ENCODE measurements around the gene SYK. TPM values are rescaled to one million over a fixed set of nuclear protein-coding genes. Genes with fewer than 3 reads are reported as not detected.

The SYK gene
- total RNA-seq, 1 donor from 2014 or later = 0.41 TPM

GRCh38 chr9:90766731-90767130, 34.9 kb upstream of the SYK start:
- no peak overlapping the region for H3K9ac ChIP-seq (ENCODE audit: low read length)
- no peaks in the 10 kb centered on the region for H3K36me3 ChIP-seq (ENCODE audit: insufficient read depth, low read length)
- no peak overlapping the region for H3K4me2 ChIP-seq (ENCODE audit: low read length)
- no peaks in the 10 kb centered on the region for H3K4me1 Mint-ChIP-seq (ENCODE audit: low read depth, unreplicated experiment)
- no peak for FAIRE-seq
- no peak overlapping the region for H2AFZ ChIP-seq (ENCODE audit: low read depth, low read length)
- no peak overlapping the region for H3K4me3 Mint-ChIP-seq (ENCODE audit: unreplicated experiment)
- H4K20me1 ChIP-seq (ENCODE audit: insufficient read depth, low read length) = no peaks in the 10 kb centered on the region
- TF ChIP-seq CTCF (IDR thresholded peaks at IDR 0.05; ENCODE audit: insufficient read depth, low read depth, low read length) (no peak), EZH2 (IDR thresholded peaks at IDR 0.05; ENCODE audit: insufficient read depth, low read length) (no peak)
- no peaks in the 10 kb centered on the region for H3K27me3 ChIP-seq (ENCODE audit: insufficient read depth, low read length)
- no peak overlapping the region for H3K27ac Mint-ChIP-seq (ENCODE audit: unreplicated experiment)
- H3K9me3 Mint-ChIP-seq (ENCODE audit: unreplicated experiment) = peaks cover 17% of the 10 kb centered on the region
- no peak overlapping the region for H3K4me3 ChIP-seq (ENCODE audit: insufficient read depth, low read depth, low read length)
- no peak overlapping the region for H3K27ac ChIP-seq (ENCODE audit: low read depth, low read length)
- H3K4me1 ChIP-seq (ENCODE audit: insufficient read depth, low read length) = no peaks in the 10 kb centered on the region
- DNase-seq (ENCODE audit: low read depth) = no peak
- H3K36me3 Mint-ChIP-seq (ENCODE audit: low read depth, unreplicated experiment) = no peaks in the 10 kb centered on the region
- H3K79me2 ChIP-seq (ENCODE audit: insufficient read depth, low read length) = no peaks in the 10 kb centered on the region
- H3K9me3 ChIP-seq (ENCODE audit: insufficient read depth, low read depth, low read length) = peaks cover 6% of the 10 kb centered on the region
- peaks cover 1% of the 10 kb centered on the region for H3K27me3 Mint-ChIP-seq (ENCODE audit: low read depth, unreplicated experiment)

- Histone ChIP-seq H2AFZ (ENCODE audit: low read depth, low read length) (no peak overlapping the region), H4K20me1 (ENCODE audit: insufficient read depth, low read length) (no peaks in the 10 kb centered on the region), H3K79me2 (ENCODE audit: insufficient read depth, low read length) (no peaks in the 10 kb centered on the region), H3K36me3 (ENCODE audit: insufficient read depth, low read length) (no peaks in the 10 kb centered on the region), H3K4me2 (ENCODE audit: low read length) (no peak overlapping the region), H3K4me3 (ENCODE audit: insufficient read depth, low read depth, low read length) (no peak overlapping the region), H3K9me3 (ENCODE audit: insufficient read depth, low read depth, low read length) (peaks cover 6% of the 10 kb centered on the region), H3K9ac (ENCODE audit: low read length) (no peak overlapping the region), H3K4me1 (ENCODE audit: insufficient read depth, low read length) (no peaks in the 10 kb centered on the region), H3K27me3 (ENCODE audit: insufficient read depth, low read length) (no peaks in the 10 kb centered on the region), H3K27ac (ENCODE audit: low read depth, low read length) (no peak overlapping the region)
- H3K9me3 Mint-ChIP-seq (ENCODE audit: unreplicated experiment) = peaks cover 15% of the 10 kb centered on the region
- TF ChIP-seq CTCF (IDR thresholded peaks at IDR 0.05; ENCODE audit: insufficient read depth, low read depth, low read length) (no peak), EZH2 (IDR thresholded peaks at IDR 0.05; ENCODE audit: insufficient read depth, low read length) (no peak)
- no peak overlapping the region for H3K4me3 Mint-ChIP-seq (ENCODE audit: unreplicated experiment)
- FAIRE-seq (no peak), DNase-seq (ENCODE audit: low read depth) (no peak)
- H3K36me3 Mint-ChIP-seq (ENCODE audit: low read depth, unreplicated experiment) = no peaks in the 10 kb centered on the region
- H3K27me3 Mint-ChIP-seq (ENCODE audit: low read depth, unreplicated experiment) = peaks cover 5% of the 10 kb centered on the region
- H3K27ac Mint-ChIP-seq (ENCODE audit: unreplicated experiment) = no peak overlapping the region
- no peaks in the 10 kb centered on the region for H3K4me1 Mint-ChIP-seq (ENCODE audit: low read depth, unreplicated experiment)
Observed at GRCh38 chr9:90767523-90768100, 34.0 kb upstream of the SYK start.

GRCh38 chr9:90770182-90770738, 31.4 kb upstream of the SYK start:
- TF ChIP-seq CTCF (IDR thresholded peaks at IDR 0.05; ENCODE audit: insufficient read depth, low read depth, low read length) (no peak), EZH2 (IDR thresholded peaks at IDR 0.05; ENCODE audit: insufficient read depth, low read length) (no peak)
- no peaks in the 10 kb centered on the region for H3K36me3 Mint-ChIP-seq (ENCODE audit: low read depth, unreplicated experiment)
- H3K4me1 ChIP-seq (ENCODE audit: insufficient read depth, low read length) = no peaks in the 10 kb centered on the region
- no peak overlapping the region for H3K4me2 ChIP-seq (ENCODE audit: low read length)
- DNase-seq (ENCODE audit: low read depth) (no peak), FAIRE-seq (no peak)
- no peaks in the 10 kb centered on the region for H3K4me1 Mint-ChIP-seq (ENCODE audit: low read depth, unreplicated experiment)
- H3K9me3 Mint-ChIP-seq (ENCODE audit: unreplicated experiment) = peaks cover 7% of the 10 kb centered on the region
- H4K20me1 ChIP-seq (ENCODE audit: insufficient read depth, low read length) = no peaks in the 10 kb centered on the region
- no peak overlapping the region for H3K4me3 ChIP-seq (ENCODE audit: insufficient read depth, low read depth, low read length)
- H3K9ac ChIP-seq (ENCODE audit: low read length) = no peak overlapping the region
- no peak overlapping the region for H3K4me3 Mint-ChIP-seq (ENCODE audit: unreplicated experiment)
- H3K9me3 ChIP-seq (ENCODE audit: insufficient read depth, low read depth, low read length) = peaks cover 6% of the 10 kb centered on the region
- no peak overlapping the region for H3K27ac Mint-ChIP-seq (ENCODE audit: unreplicated experiment)
- H3K36me3 ChIP-seq (ENCODE audit: insufficient read depth, low read length) = no peaks in the 10 kb centered on the region
- H3K27ac ChIP-seq (ENCODE audit: low read depth, low read length) = no peak overlapping the region
- H3K27me3 ChIP-seq (ENCODE audit: insufficient read depth, low read length) = no peaks in the 10 kb centered on the region
- peaks cover 5% of the 10 kb centered on the region for H3K27me3 Mint-ChIP-seq (ENCODE audit: low read depth, unreplicated experiment)
- no peaks in the 10 kb centered on the region for H3K79me2 ChIP-seq (ENCODE audit: insufficient read depth, low read length)
- no peak overlapping the region for H2AFZ ChIP-seq (ENCODE audit: low read depth, low read length)
